HEK293 (cell line): ENCODE measurements around the gene OR52A5.
"Not testable (repeated sequence)": the region's sequence is repeated elsewhere in the genome, so short reads cannot be mapped to it uniquely, and the experiment has no call there.

Experiments
- CTCF ChIA-PET: fragments of 350-600 bp; formaldehyde crosslinking; extraction: SDS; loops from one replicate; lab custom pipeline; 2021; ENCODE audit warnings: antibody characterized with exemption; lab: Yijun Ruan, JAX
- POLR2A ChIA-PET: fragments of 300-600 bp; formaldehyde crosslinking; extraction: SDS; loops from one replicate; lab custom pipeline; 2020; ENCODE audit warnings: antibody characterized with exemption, inconsistent platforms; lab: Yijun Ruan, JAX
- H3K27ac ChIP-seq: fragments of 200-500 bp; sonication (Bioruptor generic); 2 replicates; pipeline ENCODE4 v1.5.1; 2014; ENCODE audit warnings: low read depth, low read length, control low read depth, inconsistent platforms; ENCODE audit errors: extremely low read depth
- H3K36me3 ChIP-seq, 2 experiments: fragments of 200-500 bp in 1 of 2; sonication (Bioruptor generic) in 1 of 2; 1 replicate in 1 of 2; 2 replicates in 1 of 2; pipeline ENCODE4 v1.5.1; 2014 to 2017; ENCODE audit warnings: inconsistent platforms in 2 of 2, low read length in 2 of 2; ENCODE audit not compliant: control insufficient read depth in 2 of 2, insufficient read depth in 1 of 2
- H3K4me1 ChIP-seq: fragments of 200-500 bp; sonication (Bioruptor generic); 2 replicates; pipeline ENCODE4 v1.5.1; 2014; ENCODE audit warnings: mild to moderate bottlenecking, low read length, inconsistent platforms; ENCODE audit not compliant: control insufficient read depth, insufficient read depth
- H3K4me3 ChIP-seq: 2 replicates; pipeline ENCODE4 v1.5.1; 2011; ENCODE audit warnings: low read depth, mild to moderate bottlenecking, control low read depth, low read length, moderate library complexity
- H3K9me3 ChIP-seq: fragments of 200-500 bp; sonication (Bioruptor generic); 2 replicates; pipeline ENCODE4 v1.5.1; 2014; ENCODE audit warnings: low read depth, low read length, inconsistent platforms; ENCODE audit not compliant: control insufficient read depth, insufficient read depth
- ELK4 ChIP-seq: IDR thresholded peaks from 2 replicates; pipeline ENCODE4 v1.6.1; 2011; ENCODE audit warnings: mild to moderate bottlenecking, low read depth, low read length, borderline replicate concordance
- IKZF3 ChIP-seq: fragments of 450-650 bp; IDR thresholded peaks from 2 replicates; pipeline ENCODE4 v1.5.0; 2018; ENCODE audit warnings: missing biosample characterization, mild to moderate bottlenecking, missing genetic modification characterization, moderate library complexity
- MEIS1 ChIP-seq: sonication (generic); formaldehyde crosslinking; IDR thresholded peaks from 2 replicates; pipeline ENCODE4 v1.8.1; 2022; ENCODE audit warnings: missing genetic modification reagents, mild to moderate bottlenecking, borderline replicate concordance
- SP2 ChIP-seq: fragments of 450-650 bp; formaldehyde crosslinking; IDR thresholded peaks from 2 replicates; pipeline ENCODE4 v1.5.1; 2016; ENCODE audit warnings: missing biosample characterization, missing genetic modification characterization
- WT1 ChIP-seq: fragments of 450-650 bp; formaldehyde crosslinking; IDR thresholded peaks from 2 replicates; pipeline ENCODE4 v1.5.1; 2016; ENCODE audit warnings: missing biosample characterization, missing genetic modification characterization
- YY2 ChIP-seq: fragments of 450-650 bp; formaldehyde crosslinking; IDR thresholded peaks from 2 replicates; pipeline ENCODE4 v1.5.1; 2016; ENCODE audit warnings: missing biosample characterization, missing genetic modification characterization
- ZBTB1 ChIP-seq: fragments of 450-650 bp; formaldehyde crosslinking; IDR thresholded peaks from 2 replicates; pipeline ENCODE4 v1.5.1; 2016; ENCODE audit warnings: missing biosample characterization, missing genetic modification characterization
- ZBTB48 ChIP-seq: fragments of 450-650 bp; formaldehyde crosslinking; IDR thresholded peaks from 2 replicates; pipeline ENCODE4 v1.5.1; 2016; ENCODE audit warnings: missing biosample characterization, missing genetic modification characterization
- ZNF23 ChIP-seq: fragments of 450-650 bp; formaldehyde crosslinking; IDR thresholded peaks from 2 replicates; pipeline ENCODE4 v1.5.1; 2016; ENCODE audit warnings: missing biosample characterization, missing genetic modification characterization, borderline replicate concordance
- ZNF335 ChIP-seq: fragments of 450-650 bp; formaldehyde crosslinking; conservative IDR thresholded peaks from 2 replicates; pipeline ENCODE4 v1.5.1; 2016; ENCODE audit warnings: missing biosample characterization, missing genetic modification characterization
- ZNF350 ChIP-seq: fragments of 450-650 bp; formaldehyde crosslinking; IDR thresholded peaks from 2 replicates; pipeline ENCODE4 v1.5.0; 2017; ENCODE audit warnings: missing biosample characterization, mild to moderate bottlenecking, missing genetic modification characterization
- ZNF362 ChIP-seq: fragments of 450-650 bp; formaldehyde crosslinking; IDR thresholded peaks from 2 replicates; pipeline ENCODE4 v1.5.1; 2016; ENCODE audit warnings: missing biosample characterization, missing genetic modification characterization
- ZNF366 ChIP-seq: fragments of 450-650 bp; formaldehyde crosslinking; conservative IDR thresholded peaks from 2 replicates; pipeline ENCODE4 v1.5.1; 2016; ENCODE audit warnings: missing biosample characterization, missing genetic modification characterization
- ZNF426 ChIP-seq: fragments of 450-650 bp; formaldehyde crosslinking; IDR thresholded peaks from 2 replicates; pipeline ENCODE4 v1.5.1; 2017; ENCODE audit warnings: missing biosample characterization, missing genetic modification characterization, mild to moderate bottlenecking, inconsistent platforms, moderate library complexity
- ZNF501 ChIP-seq: fragments of 450-650 bp; formaldehyde crosslinking; IDR thresholded peaks from 2 replicates; pipeline ENCODE4 v1.5.1; 2016; ENCODE audit warnings: missing biosample characterization, missing genetic modification characterization
- ZNF549 ChIP-seq: fragments of 450-650 bp; IDR thresholded peaks from 2 replicates; pipeline ENCODE4 v1.5.1; 2018; ENCODE audit warnings: missing biosample characterization, missing genetic modification characterization, mild to moderate bottlenecking, inconsistent platforms, moderate library complexity
- ZNF610 ChIP-seq: fragments of 450-650 bp; formaldehyde crosslinking; IDR thresholded peaks from 2 replicates; pipeline ENCODE4 v1.5.1; 2016; ENCODE audit warnings: missing biosample characterization, missing genetic modification characterization, borderline replicate concordance
- ZNF664 ChIP-seq: fragments of 450-650 bp; formaldehyde crosslinking; IDR thresholded peaks from 2 replicates; pipeline ENCODE4 v1.5.1; 2016; ENCODE audit warnings: missing biosample characterization, missing genetic modification characterization
- ZNF747 ChIP-seq: fragments of 450-650 bp; formaldehyde crosslinking; IDR thresholded peaks from 2 replicates; pipeline ENCODE4 v1.5.1; 2016; ENCODE audit warnings: missing biosample characterization, missing genetic modification characterization
- ZNF768 ChIP-seq: fragments of 450-650 bp; formaldehyde crosslinking; IDR thresholded peaks from 2 replicates; pipeline ENCODE4 v1.5.1; 2018; ENCODE audit warnings: missing biosample characterization, mild to moderate bottlenecking, missing genetic modification characterization
- ZSCAN16 ChIP-seq: fragments of 450-650 bp; formaldehyde crosslinking; IDR thresholded peaks from 2 replicates; pipeline ENCODE4 v1.5.1; 2016; ENCODE audit warnings: missing biosample characterization, missing genetic modification characterization

OR52A5 gene

GRCh38 chr11:5178046-5178837, 40.1 kb upstream of the OR52A5 start (continued):
- no peak for TF ChIP-seq ELK4
- no peak for TF ChIP-seq ZNF501 (tag by site-specific recombination)
- TF ChIP-seq ZBTB48 (tag by site-specific recombination) = no peak
- TF ChIP-seq ZSCAN16 (tag by site-specific recombination) = no peak
- no peak for TF ChIP-seq ZNF366 (tag by site-specific recombination)
- no peak for TF ChIP-seq MEIS1 (CRISPR knock-in tag)

GRCh38 chr11:5174934-5175333, 36.8 kb upstream of the OR52A5 start:
- Histone ChIP-seq H3K36me3 (no peaks in the 10 kb centered on the region), H3K4me3 (no peak overlapping the region), H3K27ac (no peak overlapping the region), H3K9me3 (no peaks in the 10 kb centered on the region), H3K4me1 (no peaks in the 10 kb centered on the region)
- CTCF ChIA-PET = no interaction called here
- TF ChIP-seq ZNF350 (tag by site-specific recombination) = no peak
- POLR2A ChIA-PET = no interaction called here

- Histone ChIP-seq H3K9me3 (no peaks in the 10 kb centered on the region), H3K4me1 (no peaks in the 10 kb centered on the region), H3K27ac (no peak overlapping the region), H3K4me3 (no peak overlapping the region)
- POLR2A ChIA-PET = no interaction called here
- TF ChIP-seq WT1 (tag by site-specific recombination) = no peak
- no peak for TF ChIP-seq SP2
- no peak for TF ChIP-seq ZNF23 (tag by site-specific recombination)
- no peak for TF ChIP-seq IKZF3
- TF ChIP-seq ZNF362 = no peak
- no peak for TF ChIP-seq ZNF768 (tag by site-specific recombination)
- no peak for TF ChIP-seq ZNF549 (tag by site-specific recombination)
- TF ChIP-seq ZNF664 (tag by site-specific recombination) = no peak
- no peak for TF ChIP-seq YY2
- no peak for TF ChIP-seq ZNF747
- no peak for TF ChIP-seq ZNF426
- no peak for TF ChIP-seq ZNF610 (tag by site-specific recombination)
- TF ChIP-seq ZBTB1 (tag by site-specific recombination) = no peak
- no peak for TF ChIP-seq ZNF335
- TF ChIP-seq, all 188 proteins: peak for 0
- H3K36me3 ChIP-seq = no peaks in the 10 kb centered on the region
- CTCF ChIA-PET = no interaction called here
Observed at GRCh38 chr11:5171856-5172255, 33.7 kb upstream of the OR52A5 start.

- H3K4me3 ChIP-seq, H3K36me3 ChIP-seq, H3K27ac ChIP-seq, CTCF ChIA-PET, H3K9me3 ChIP-seq, POLR2A ChIA-PET, H3K4me1 ChIP-seq: not testable (repeated sequence)
Observed at GRCh38 chr11:5165898-5166297, 27.7 kb upstream of the OR52A5 start.

- POLR2A ChIA-PET, H3K27ac ChIP-seq, H3K4me1 ChIP-seq, CTCF ChIA-PET, H3K36me3 ChIP-seq, H3K4me3 ChIP-seq, H3K9me3 ChIP-seq: not testable (repeated sequence)
Observed at GRCh38 chr11:5164807-5165206, 26.7 kb upstream of the OR52A5 start.

- H3K9me3 ChIP-seq, H3K27ac ChIP-seq, POLR2A ChIA-PET, H3K36me3 ChIP-seq, H3K4me1 ChIP-seq, H3K4me3 ChIP-seq, CTCF ChIA-PET: not testable (repeated sequence)
Observed at GRCh38 chr11:5161045-5161444, 22.9 kb upstream of the OR52A5 start.

- CTCF ChIA-PET = not testable (repeated sequence)
Observed at GRCh38 chr11:5160217-5160616, 22.1 kb upstream of the OR52A5 start.

More at GRCh38 chr11:5160217-5160616, 22.1 kb upstream of the OR52A5 start:
- H3K36me3 ChIP-seq, H3K9me3 ChIP-seq, POLR2A ChIA-PET, H3K27ac ChIP-seq, H3K4me3 ChIP-seq, H3K4me1 ChIP-seq: not testable (repeated sequence)
